ENCODE results near the gene CABCOCO1. TPM values are rescaled to one million over a fixed set of nuclear protein-coding genes. Genes with fewer than 3 reads are reported as not detected.

Gene CABCOCO1
- total RNA-seq, 1 experiment from 2014 or later = not detected

GRCh38 chr10:61812052-61812721 lies 149.5 kb downstream of the CABCOCO1 start:
- intact Hi-C loops (cut with micrococcal nuclease) = loop anchor here (10.0 kb wide), 1 partner anchor 527 kb away; no protein-coding TSS in a partner anchor
- H3K36me3 ChIP-seq (ENCODE audit: control insufficient read depth in 1 of 2, insufficient read depth in 2 of 2, low read length in 2 of 2) = no peaks in the 10 kb centered on the region
- no peaks in the 10 kb centered on the region for H4K20me1 ChIP-seq (ENCODE audit: insufficient read depth)
- no TSS peak for BruUV-seq (replicated peaks)
- H3K9ac ChIP-seq (ENCODE audit: low read length) = no peak overlapping the region
- H3K4me2 ChIP-seq (ENCODE audit: low read length) = no peak overlapping the region
- no peak overlapping the region for H3K27ac ChIP-seq (ENCODE audit: low read depth, low read length)
- no peaks in the 10 kb centered on the region for H3K9me3 ChIP-seq (ENCODE audit: control insufficient read depth in 1 of 2, insufficient read depth in 1 of 2, low read depth in 1 of 2, low read length in 2 of 2)
- no peaks in the 10 kb centered on the region for H3K27me3 ChIP-seq (ENCODE audit: insufficient read depth, low read length)
- H2AFZ ChIP-seq (ENCODE audit: low read depth, low read length, poor library complexity, severe bottlenecking) = no peak overlapping the region
- ATAC-seq (no peak), DNase-seq (ENCODE audit: low read depth, low spot score) (no peak)
- H3K4me1 ChIP-seq (ENCODE audit: control insufficient read depth in 1 of 2, insufficient read depth in 2 of 2, low read length in 2 of 2) = no peaks in the 10 kb centered on the region
- POLR2A ChIA-PET = no interaction called here
- RAD21 ChIA-PET (ENCODE audit: low non-redundant PET in 1 of 2, low total read pairs in 2 of 2, uncharacterized antibody in 2 of 2, unreplicated experiment in 2 of 2) = no interaction called here
- H3K4me3 ChIP-seq (replicated peaks in 1 of 2; ENCODE audit: low read depth in 1 of 2, low read length in 2 of 2) = no peak overlapping the region
- H3K9me2 ChIP-seq (ENCODE audit: insufficient read depth) = no peaks in the 10 kb centered on the region
- no peaks in the 10 kb centered on the region for H3K79me2 ChIP-seq (ENCODE audit: insufficient read depth, low read length)
- CTCF ChIA-PET = no interaction called here
- no peak for TF ChIP-seq TCF7L2 (IDR thresholded peaks at IDR 0.05; ENCODE audit: borderline replicate concordance, extremely low read depth, insufficient read depth, insufficient read length)
- no peak for TF ChIP-seq POLR2A (IDR thresholded peaks at IDR 0.05; ENCODE audit: borderline replicate concordance, extremely low read depth, insufficient read depth, insufficient read length)
- no peak for TF ChIP-seq JUND (IDR thresholded peaks at IDR 0.05)
- no peak for TF ChIP-seq CTCF (IDR thresholded peaks at IDR 0.05 in 2 of 3, conservative IDR thresholded peaks at IDR 0.05 in 1 of 3; ENCODE audit: borderline replicate concordance in 1 of 3, insufficient read depth in 1 of 3, low read depth in 2 of 3, low read length in 2 of 3)
- no peak for TF ChIP-seq SP1 (IDR thresholded peaks at IDR 0.05; ENCODE audit: low read depth)
- TF ChIP-seq FOSL1 (IDR thresholded peaks at IDR 0.05; ENCODE audit: low read depth) = no peak
- no peak for TF ChIP-seq YY1 (IDR thresholded peaks at IDR 0.05; ENCODE audit: extremely low read depth, insufficient replicate concordance, low read depth, low read length)
- no peak for TF ChIP-seq EGR1 (IDR thresholded peaks at IDR 0.05; ENCODE audit: low read depth)
- no peak for TF ChIP-seq RAD21 (IDR thresholded peaks at IDR 0.05; ENCODE audit: low read depth)
- no peak for TF ChIP-seq MAX (IDR thresholded peaks at IDR 0.05)
- TF ChIP-seq CEBPB (IDR thresholded peaks at IDR 0.05; ENCODE audit: low read depth) = no peak
- no peak for TF ChIP-seq ATF3 (IDR thresholded peaks at IDR 0.05)
- TF ChIP-seq POLR2AphosphoS5 (IDR thresholded peaks at IDR 0.05; ENCODE audit: low read depth, low read length) = no peak
- TF ChIP-seq ELF1 (IDR thresholded peaks at IDR 0.05; ENCODE audit: borderline replicate concordance, low read depth) = no peak

Measured in HCT116 (cell line).